GM21529 (cell line): ENCODE data around the gene RHBDF2.

Source experiments
- ATAC-seq: cut with Tn5 transposase; IDR thresholded peaks from one replicate; pipeline ENCODE4 v1.9.1; 2021; ENCODE audit not compliant: unreplicated experiment

RHBDF2 gene

DNA sequence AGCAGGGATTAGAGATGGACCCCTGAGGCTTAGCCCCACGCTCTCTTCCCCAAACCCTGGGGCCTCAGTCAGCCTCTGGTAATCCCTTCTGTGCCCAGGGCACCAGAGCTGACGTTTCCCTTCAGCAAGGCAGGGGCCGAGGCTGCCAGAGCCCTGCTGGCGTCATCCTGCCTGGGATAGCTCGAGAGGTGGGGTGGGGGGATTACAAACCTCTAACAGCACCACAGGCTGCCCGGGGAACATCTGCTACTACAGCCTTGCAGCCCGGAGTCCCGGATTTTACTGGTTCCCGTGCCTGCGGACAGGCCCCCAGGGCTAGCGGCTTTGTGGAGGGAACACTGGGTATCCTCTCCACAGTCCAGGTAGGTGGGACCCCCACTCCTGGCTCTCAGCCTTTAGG is 33.9 kb downstream of the RHBDF2 start, which contains the start of gene AANAT:
AANAT (plus strand) TSS at position 238 of the 400 bp plus-strand sequence. CDS start 1,144 bp downstream, outside the sequence.
- ATAC-seq, result no peak

DNA sequence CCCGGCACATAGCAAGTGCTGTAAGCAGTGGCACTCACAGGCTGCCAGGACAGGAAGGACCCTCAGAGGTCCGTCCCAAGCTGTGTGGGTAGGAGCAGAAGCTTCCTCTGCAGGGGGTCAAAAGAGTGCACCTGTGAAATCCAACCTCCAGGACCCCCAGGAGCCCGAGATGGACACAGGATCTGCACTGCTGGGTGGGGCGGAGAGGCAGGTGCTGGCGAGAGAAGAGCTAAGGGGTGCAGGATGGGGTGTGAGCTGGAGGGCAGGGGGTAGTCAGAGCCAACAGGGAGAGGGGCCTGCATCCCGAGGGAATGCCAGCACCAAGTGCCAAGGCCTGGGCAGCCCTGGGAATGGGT is 34.5 kb downstream of the RHBDF2 start:
- no peak for ATAC-seq

DNA sequence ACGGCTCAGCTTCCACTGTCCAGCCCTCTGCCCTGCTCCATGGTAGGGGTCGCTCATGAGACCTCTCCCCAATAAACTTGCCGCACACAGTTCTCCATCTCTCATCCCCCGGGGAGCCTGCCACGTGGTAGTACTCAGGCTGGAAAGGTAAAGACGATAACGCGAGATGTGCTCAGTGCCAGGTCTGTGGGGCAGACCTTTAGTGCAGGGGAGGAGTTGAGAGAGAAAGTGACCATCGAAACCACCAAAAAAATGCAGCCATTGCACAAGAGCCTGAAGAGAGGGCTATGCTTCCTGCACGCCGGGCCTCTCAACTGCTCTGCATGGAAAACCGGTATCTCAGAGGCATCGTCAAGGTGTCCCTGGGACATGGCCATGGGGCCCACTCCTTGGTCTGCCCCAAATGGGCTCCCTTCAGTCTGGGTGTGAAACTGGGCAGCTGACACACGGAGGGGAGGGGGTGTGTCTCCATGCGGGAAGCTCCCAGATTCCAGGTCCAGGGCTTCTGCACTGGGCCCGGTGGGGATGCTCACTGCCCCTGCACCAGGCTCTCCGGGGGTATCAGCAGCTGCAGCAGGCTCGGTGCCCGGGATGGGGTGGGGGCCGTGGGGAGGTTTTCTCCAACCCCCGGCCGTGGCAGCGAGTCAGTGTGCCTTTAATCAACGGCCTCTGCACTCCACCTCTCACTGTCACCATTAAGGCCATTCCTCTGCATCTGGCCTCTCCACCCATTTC is 38.5 kb downstream of the RHBDF2 start:
- no peak for ATAC-seq

DNA sequence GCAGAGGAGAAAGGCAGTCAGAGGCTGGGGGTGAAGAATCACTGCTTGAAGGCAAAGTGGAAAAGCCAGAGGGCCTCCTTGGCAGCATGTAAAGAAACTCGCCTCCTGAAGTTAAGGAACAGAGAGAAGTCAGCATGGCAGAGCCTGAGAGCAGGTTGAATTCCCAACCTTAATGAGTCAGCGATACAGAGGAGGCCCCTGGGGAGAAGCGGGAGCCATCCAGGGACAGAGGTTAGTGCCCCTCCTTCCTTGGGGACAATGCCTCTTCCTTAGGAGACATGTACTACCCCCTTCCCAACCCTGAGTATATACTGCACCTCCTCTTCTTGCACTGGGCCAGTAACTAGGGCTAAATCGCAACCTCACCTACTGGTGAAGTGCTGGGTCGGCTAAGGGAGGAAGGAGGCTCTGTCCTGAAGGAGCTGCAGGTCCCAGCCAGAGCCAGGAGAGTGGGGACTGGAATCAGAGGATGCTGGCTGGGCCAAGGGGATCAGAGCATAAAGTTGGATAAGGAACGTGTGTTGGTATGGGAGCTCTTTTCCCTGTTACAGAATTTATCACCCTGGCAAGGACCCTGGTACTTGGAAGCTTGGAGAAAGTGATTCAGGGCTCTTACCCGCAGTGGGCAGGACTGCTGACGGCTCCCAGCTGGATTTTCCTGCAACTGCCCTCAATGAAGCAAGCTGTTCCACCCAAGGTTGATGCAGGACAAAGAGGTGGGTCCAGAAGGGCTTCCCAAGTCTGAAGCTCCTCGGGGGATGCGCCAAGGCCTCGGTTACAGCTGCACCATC is 39.3 kb downstream of the RHBDF2 start:
- no peak for ATAC-seq

DNA sequence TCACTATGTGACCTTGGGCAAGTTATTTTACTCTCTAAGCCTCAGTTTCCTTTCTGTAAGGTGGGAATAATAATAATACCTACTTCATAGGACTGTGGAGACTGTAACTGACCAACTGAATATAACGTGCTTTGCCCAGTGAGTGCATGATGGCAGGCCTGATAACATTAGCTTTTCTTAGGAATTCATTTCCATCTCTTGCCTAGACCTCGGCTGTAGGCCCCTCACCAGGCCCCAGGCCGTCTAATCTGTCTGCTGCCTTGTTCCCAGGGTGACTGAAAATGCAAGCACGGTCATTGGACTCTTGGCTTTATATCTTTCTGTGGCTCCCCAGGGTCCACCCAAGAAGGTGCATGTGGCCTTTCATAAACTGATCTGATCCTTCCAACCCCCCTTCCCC is 41.5 kb downstream of the RHBDF2 start:
- no peak for ATAC-seq

DNA sequence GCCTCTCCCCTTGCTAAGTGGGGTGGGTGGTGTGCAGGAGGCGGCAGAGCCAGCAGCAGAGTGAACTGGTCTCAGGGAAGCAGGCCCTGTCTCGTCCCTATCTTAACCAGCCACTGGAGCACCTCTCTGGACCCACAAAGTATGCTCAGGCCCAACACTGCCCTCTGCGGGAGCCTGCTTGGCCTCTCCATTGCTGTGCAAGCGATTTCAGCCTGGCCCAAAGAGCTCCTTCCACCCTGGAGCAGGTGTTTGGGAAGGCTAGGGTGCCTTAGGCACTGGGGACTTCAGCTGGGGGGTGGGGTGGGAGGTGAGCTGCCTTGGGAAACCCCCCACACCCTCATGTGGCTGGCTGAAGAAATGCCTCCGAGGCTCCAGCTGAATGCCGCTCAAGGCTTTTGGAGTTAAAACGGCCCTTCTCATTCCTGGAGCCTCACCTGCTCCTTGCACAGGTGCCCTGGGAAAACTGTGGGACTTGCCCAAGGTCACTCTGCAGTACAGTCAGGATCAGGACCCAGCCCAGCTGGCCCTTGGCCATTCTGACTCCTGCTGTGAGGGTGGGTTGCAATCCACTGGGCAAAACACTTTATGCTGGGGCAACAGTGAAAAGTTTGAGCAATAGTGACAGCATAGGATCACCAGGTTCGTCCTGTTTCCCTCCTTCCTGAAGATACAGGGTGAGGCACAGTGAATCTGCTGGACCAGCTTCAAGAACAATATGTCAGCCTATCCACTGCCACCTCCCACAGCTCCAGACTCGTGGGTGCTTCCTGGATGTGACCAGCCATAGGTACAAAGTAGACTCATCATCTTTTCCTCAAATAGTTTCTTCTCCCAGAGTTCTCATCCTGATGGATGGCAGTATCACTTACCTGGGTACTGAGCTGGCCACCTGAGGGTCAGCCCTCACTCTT is 42.4 kb downstream of the RHBDF2 start:
- ATAC-seq, result no peak

DNA sequence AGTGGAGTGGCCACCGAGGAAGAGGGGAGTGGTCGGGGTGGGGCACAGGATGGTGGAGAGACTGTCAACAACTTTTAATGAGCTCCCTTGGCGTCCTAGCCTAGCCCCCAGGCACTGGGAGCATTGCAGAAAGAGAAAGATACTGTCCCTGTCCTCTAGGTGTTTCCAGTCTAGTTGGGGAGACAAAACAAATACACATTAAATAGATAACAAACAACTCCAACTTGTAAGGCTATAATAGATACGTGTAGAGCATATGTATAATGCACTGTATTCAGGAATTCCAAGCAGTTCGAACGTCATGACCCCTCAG is 47.8 kb downstream of the RHBDF2 start:
- no peak for ATAC-seq

DNA sequence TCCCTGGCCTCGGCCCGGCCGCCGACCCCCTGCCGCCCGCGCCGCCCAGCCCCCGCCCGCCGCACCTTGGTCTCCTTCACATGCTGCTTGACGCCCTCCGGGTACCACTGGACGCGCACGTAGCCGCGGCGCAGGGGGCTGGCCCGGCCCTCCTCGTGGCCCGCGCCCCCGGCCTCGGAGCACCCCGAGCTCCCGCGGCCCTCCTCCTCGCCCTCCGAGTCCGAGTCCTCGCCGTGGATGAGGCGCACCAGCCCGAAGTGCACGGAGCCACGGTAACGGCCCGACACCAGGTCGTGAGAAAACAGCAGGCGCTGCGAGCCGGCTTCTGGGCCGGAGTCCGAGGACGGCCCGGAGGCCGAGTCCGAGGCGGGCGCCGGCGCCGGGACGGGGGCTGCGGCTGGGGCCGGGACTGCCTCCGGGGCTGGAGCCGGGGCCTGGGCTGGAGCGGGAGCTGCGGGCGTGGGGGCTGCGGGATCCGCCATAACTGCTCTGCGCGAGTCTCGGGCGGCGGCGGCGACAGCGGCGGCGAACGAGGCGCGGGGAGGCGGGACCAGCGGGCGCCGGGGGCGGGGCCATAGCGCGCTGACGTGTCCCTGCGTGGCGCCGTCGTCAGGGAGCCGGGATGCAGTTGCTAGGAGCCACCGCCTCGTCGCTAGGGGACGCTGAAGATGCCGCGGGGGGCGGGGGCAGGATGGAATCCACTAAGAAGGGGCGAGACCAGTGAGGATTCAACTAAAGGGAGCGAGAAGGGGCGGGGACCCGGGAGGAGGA is 48.4 kb downstream of the RHBDF2 start, which contains the start of gene UBE2O:
UBE2O (minus strand) TSS at position 493 of the 771 bp plus-strand sequence; CDS start at position 482, 11 bp downstream.
- peak; percentile 84 for ATAC-seq

DNA sequence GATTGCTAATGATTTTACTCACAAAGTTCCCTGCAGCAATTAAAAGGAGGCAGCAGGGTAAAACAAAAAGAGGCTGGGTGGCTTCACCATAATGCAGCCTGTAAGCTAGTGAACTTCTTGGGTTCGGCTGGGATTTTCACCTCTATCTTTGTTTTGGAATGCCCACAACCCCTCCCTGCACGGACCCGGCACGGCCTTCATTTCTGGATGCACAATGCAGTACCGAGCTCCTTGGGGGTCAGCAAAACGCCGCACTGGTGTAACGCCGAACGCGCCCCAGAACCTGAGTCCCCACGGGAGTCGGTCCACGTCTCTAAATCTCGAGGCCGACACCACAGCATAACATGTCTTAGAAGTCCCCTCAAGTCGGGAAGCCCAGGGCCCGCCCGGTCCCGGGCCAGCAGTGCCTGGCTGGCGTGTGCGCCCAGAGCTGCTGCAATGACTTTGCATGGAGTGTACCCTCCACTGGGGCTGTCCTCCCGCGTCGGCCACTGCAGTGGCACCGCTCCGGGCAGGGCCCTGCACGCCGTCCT is 49.0 kb downstream of the RHBDF2 start:
- peak; percentile 34 for ATAC-seq

DNA sequence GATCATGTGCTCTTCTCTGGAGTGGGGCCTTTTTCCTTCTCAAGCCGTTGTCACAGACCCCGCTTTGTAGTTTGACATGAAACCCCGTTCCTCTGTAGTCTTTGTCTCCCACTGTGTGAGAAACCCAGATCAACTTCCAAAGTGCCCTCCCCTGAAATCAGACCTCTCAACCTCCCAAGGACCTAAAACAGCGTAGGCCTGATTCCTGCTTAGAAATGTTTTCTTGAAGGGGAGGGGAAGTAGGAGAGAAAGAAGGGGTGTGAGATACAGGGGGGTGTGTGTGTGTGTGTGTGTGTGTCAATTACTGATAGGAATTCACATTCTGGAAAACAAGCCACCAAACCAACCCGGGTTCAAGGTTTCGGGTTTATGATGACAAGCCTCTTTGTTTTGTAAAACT is 49.7 kb downstream of the RHBDF2 start:
- ATAC-seq, result no peak

DNA sequence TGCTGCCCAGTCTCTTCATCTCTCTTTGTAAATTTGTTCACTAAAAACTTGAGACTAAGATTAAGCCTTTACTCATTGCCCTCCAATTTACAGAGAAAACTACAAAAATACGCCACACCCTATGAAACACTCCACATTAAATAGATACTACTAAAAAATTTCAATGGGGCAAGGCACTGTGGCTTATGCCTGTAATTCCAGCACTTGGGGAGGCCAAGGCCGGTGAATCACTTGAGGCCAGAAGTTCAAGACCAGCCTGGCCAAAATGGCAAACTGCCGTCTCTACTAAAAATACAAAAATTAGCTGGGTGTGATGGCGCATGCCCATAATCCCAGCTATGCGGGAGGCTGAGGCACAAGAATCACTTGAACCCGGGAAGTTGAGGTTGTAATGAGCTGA is 52.1 kb downstream of the RHBDF2 start:
- ATAC-seq, result no peak

DNA sequence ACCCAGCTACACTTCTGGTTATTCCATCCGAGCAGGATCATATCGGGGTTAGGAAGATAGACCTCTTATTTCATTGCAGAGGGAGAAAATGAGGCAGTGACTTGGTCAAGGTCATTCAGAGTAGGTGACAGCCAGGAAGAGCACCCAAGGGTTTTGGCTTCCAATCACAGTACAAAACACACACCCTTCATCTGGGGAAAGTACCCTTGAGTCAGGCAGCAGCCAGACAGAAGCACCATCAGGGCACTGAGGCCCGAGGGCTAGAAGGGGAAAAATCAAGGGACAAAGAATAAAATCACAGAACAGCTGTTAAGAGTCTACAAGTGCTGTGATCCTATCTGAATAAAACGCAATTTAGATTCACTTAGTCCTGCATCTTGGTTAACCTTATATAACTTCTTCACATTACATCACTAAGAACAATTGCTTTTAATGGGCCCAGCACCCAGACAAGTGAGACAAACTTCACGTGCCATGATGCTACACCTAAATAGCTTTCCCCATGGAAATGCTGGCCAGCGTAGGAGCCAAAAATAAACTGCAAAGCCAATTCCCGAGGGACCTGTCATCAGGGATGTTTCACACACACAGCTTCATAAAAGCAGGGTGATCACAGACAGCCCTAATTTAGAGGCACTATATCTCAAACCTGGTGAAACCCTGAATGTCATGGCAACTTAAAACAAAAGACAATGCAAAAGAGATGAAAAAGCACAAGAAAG is 53.1 kb downstream of the RHBDF2 start:
- no peak for ATAC-seq

DNA sequence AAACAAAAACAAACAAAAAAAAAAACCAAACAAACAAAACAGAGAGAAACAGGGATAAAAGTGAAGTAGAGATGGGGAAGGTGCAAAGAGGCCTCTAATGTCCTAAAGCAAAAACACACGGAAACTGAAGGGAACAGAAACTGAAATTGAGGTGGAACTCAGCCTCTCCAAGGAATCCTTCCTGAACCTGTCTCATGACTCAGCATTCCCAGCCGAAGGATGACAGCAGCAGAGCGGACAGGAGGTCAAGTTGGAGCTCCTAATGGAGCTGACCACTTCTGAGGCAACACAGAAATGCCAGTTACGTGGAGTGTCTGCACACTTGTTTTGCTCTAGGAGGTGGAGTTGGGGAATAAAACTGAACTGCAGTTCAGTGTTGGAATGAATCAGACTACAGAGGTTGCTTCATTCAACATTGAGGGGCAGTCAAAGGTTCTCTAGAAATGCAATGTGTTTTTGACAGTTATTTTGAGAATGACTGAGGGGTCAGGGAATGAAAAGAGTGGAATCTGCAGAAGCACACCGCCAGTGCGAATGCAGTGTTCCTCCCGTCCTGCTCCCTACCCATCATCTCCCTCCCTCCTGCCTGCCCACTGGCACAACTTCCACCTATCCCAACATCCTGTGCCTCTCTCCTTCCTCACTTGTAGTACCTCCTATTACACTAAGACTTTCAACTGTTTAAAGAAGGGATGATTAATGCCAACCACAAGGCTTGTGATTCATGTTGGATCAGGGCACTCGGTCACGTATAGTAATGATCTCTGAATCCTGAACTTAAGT is 54.6 kb downstream of the RHBDF2 start:
- ATAC-seq, result no peak

DNA sequence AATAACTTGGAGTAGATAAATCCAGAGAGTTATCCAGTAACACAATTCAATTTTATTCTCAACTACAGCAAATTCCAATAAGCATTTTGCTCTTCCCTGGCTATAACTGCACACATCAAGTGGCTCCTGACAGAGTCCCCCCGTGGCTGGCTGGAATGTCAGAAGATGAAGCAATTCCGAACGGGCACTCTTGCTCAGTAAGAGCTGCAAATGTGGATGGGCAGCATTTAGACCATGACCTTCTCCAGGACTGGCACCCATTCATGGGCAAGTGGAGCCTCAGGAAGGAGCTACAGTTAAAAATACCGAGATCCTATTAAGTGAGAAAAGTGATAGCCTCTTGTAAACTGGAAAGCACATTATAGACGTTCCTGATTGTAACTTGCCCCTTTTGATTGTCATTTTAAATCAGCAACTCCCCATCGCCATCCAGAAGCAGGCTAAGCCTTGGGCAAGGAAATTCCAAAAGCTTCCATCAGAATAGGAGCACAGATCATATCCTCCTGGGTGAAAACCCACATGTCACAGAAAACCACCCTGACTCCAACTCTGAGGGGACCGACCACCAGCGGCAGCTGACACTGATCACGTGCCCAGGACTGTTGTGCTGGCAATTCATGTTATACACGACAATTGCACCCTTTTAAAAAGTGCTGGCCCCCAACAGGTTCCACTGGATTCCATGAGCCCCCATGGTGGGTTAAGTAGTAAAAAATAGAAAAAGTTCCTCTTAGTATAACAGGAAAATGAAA is 55.4 kb downstream of the RHBDF2 start:
- ATAC-seq, result no peak

DNA sequence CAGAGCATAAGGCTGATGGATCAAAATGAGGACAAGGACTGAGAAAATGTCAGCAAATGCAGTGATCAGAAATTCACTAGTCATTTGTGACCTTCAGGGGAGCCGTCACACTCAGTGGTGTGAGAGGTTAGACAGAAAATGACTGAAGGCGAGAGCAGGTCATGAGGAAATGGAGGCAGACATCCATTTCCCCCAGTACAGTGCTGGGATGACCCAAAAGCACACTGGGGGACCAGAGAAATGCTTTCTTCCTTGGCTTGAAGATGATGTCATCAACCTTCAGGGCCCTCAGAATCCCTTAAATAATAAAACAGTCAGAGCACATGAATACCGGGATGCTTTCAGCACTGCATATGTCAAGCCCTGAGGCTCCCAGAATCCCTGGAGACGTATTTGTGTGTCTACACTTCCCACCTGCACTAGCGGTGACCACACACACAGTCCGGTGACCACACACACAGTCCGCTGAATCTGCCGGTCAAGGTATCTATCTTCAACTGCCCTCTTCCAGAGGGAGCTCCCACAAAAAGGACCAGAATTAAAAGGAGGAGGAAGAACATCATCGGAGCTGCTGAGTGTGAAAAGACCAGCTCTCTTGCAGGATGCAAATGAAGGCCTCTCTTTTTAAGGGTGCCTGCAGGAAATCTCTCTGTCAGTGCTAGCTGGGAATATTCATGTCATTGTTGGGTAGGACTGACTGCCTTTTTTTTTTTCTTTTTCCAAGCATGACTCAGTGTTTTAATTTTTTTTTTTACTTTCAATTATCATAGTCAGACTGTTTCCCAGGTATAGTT is 56.5 kb downstream of the RHBDF2 start:
- ATAC-seq, result no peak

DNA sequence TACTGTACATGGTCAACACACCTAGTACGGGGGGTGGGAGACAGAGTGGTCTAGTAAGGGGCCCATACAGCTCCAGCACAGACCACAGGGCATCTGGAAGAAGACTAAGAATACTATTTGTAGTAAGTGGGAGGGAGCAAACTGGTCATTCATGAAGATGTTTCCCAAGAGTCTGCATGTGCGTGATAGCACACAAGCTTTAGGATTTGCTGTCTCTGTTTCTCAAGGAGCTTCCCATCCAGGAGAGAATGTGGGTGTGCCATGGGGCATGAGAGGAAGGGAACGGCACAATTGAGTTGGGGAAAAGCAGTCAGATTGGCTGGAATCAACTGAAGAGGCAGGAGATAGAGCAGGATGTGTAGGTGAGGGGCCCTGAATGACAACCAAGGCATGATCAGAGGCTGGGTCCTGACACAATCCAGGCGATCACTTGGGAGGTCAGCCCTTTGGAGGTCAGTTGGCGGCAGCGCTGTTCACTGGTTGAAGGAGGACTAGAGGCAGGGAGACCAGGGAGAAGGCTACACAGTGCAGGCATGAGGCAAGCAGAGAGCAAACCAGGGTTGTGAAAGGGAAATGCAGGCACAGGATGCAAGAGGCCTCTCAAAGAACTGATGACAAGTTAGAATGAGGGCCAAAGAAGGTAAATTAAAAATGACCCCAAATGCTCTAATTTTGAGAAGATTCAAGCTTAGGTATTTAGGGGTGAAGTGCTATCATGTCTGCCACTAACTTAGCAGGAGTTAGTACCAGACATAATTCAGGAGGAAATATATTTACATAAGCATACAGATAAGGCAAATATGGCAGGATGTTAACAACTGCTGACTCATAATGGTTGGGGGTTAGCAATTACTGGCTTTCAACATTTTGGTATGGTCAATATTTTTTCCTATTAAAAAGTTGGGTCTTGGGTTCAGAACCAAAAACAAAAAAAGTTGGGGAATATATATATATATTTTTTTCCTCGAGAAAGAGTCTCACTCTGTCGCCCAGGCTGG is 58.6 kb downstream of the RHBDF2 start:
- no peak for ATAC-seq
